GM12874 (cell line): ENCODE results near the gene SERPINB8.
A peak's percentile ranks its signal among the peaks of the same experiment; 100 is the strongest.

Source experiments
- TF ChIP-seq, protein P1 (sequence below): IDR thresholded peaks from 2 replicates; pipeline ENCODE4 v1.5.1; 2011; ENCODE audit warnings: low read depth, mild to moderate bottlenecking, control low read depth, low read length, moderate library complexity; ENCODE audit not compliant: insufficient read depth

SERPINB8 gene

GRCh38 chr18:63961435-63961980, 8.4 kb upstream of the SERPINB8 start:
- TF ChIP-seq, protein P1, sequence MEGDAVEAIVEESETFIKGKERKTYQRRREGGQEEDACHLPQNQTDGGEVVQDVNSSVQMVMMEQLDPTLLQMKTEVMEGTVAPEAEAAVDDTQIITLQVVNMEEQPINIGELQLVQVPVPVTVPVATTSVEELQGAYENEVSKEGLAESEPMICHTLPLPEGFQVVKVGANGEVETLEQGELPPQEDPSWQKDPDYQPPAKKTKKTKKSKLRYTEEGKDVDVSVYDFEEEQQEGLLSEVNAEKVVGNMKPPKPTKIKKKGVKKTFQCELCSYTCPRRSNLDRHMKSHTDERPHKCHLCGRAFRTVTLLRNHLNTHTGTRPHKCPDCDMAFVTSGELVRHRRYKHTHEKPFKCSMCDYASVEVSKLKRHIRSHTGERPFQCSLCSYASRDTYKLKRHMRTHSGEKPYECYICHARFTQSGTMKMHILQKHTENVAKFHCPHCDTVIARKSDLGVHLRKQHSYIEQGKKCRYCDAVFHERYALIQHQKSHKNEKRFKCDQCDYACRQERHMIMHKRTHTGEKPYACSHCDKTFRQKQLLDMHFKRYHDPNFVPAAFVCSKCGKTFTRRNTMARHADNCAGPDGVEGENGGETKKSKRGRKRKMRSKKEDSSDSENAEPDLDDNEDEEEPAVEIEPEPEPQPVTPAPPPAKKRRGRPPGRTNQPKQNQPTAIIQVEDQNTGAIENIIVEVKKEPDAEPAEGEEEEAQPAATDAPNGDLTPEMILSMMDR, result no peak

- TF ChIP-seq, protein P1, result no peak
Observed at GRCh38 chr18:63962137-63962536, 7.7 kb upstream of the SERPINB8 start.

DNA sequence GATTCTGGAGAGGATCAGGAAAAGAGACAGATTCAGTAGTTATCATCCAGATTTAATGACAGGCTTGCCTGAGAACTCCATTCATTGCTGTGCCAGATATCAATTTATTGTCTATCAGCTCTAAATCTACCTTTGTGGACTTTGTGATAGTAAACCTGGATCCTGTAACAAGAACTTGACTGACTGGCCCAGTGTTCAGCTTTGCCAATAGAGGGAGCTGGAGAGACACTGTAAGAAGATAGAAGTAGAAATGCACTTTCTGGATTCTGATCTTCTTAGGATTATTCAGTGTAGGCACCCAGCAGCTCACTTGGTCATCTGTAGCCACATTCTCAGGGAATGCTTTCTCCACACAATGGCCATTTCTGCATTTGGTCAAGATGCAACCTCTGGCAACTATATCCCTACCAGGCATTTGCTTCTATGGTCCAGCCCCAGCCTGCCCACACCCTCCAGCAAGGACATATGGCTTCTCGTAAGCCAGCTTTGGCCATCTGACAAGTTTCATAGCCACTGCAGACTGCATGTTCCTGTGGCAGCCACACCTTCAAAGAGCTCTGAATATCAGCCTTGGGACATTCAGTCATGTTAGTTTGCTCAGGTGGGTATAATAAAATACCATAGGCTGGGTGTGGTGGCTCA, 6.1 kb upstream of the SERPINB8 start:
- TF ChIP-seq, protein P1, result peak; percentile 87

GRCh38 chr18:63964908-63965307, 5.0 kb upstream of the SERPINB8 start:
- TF ChIP-seq, protein P1, result no peak

GRCh38 chr18:63965716-63966330, 4.1 kb upstream of the SERPINB8 start:
- TF ChIP-seq, protein P1, result no peak

- TF ChIP-seq, protein P1, result no peak
Observed at GRCh38 chr18:63970809-63971205, 926 bp downstream of the SERPINB8 start.

DNA sequence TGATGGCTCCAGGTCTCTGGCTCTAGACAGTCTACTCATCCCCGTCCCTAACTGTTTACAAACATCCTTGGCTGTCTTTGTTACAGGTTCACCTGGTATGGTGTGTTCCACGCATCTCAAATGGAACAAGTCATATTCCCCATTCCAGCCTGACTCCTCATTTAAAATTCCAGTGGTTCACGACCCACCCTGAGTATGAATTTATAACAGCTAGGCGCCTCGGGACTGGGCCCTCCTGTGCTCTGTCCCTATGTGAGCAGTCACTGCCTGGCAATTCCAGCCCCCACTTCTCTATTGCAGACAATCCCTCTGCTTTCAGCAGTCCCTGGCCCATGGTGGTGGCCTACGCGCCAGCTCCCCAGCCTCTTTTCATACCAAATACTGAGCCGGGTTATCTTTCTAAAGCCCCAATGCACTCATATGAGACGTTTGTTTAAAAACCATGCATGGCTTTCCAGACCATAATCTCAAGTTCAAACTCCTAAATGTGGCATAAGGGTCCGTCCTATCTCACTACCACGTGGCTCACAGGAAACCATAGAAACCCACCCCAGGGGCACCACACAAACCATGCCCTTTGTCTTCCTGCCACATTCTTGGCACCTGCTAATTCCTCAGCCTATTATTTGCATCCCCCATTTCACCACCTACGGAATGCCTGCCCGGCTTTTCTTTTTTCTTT, 1.6 kb downstream of the SERPINB8 start:
- TF ChIP-seq, protein P1, result no peak
